Stimulated activated CD4-positive, alpha-beta T cell treated with anti-CD3 and anti-CD28 coated beads, Interleukin-15, amount 100 ng/mL, for 24 hours (primary cell): ENCODE data around the gene GJA8.
"Not testable (repeated sequence)": the region's sequence is repeated elsewhere in the genome, so short reads cannot be mapped to it uniquely, and the experiment has no call there.

Experiments
- DNase-seq: peaks from one replicate; pipeline ENCODE4 v3.0.0-alpha.2; 2020

GJA8 gene

GRCh38 chr1:147928236-147929132 is 25.9 kb downstream of the GJA8 start, which contains the start of gene GPR89B:
Gene GPR89B (plus strand): TSS chr1:147928420. CDS start chr1:147928537, 117 bp downstream.
- peak; percentile 97 for DNase-seq

GRCh38 chr1:147931137-147931536 is 28.5 kb downstream of the GJA8 start:
- DNase-seq = not testable (repeated sequence)

DNA sequence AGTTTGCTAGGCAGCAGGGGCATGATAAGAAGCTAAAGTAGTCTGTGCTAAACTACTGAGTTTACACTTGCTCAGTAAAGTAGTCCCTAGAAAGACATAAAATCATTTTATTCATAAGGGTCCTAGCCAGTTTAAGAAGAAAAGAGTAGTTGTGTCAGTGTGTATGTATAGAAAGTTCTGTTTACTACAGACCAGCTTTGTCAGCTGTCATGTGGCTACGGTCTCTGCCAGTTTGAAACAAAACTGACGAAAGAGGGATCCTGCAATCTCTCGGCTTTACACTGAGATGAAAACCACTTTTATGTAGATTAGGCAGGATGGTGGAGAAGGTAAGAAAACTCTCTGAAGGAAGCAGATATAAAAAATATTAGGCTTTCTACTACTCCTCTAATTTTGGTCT is 32.7 kb downstream of the GJA8 start:
- DNase-seq = not testable (repeated sequence)

GRCh38 chr1:147940456-147940855 is 37.9 kb downstream of the GJA8 start:
- DNase-seq = not testable (repeated sequence)

DNA sequence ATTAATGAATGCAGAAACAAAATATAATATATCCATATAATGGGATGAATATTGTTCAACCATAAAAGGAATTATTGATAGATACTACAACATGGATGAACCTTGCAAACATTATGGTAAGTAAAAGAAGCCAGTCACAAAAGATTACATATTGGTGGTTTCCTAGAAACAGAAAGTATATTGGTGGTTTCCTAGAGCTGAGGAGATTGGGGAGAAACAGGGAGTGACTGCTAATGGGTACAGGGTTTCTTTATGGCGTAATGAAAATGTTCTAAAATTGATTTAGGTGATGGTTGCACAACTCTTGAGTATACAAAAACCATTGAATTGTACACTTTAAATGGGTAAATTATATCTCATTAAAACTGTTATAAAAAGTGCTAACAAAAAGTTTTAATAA is 40.0 kb downstream of the GJA8 start:
- not testable (repeated sequence) for DNase-seq

- DNase-seq = not testable (repeated sequence)
Observed at GRCh38 chr1:147949517-147949916, 46.9 kb downstream of the GJA8 start.
